ENCODE measurements around the gene WWTR1.

Gene WWTR1

GRCh38 chr3:149474250-149474817 lies 183.5 kb downstream of the WWTR1 start, which contains the start of gene TM4SF4:
TSS of gene TM4SF4 (plus strand) at chr3:149474697. CDS start at chr3:149474878, 181 bp downstream.
- DNase-seq, result no peak

DNA sequence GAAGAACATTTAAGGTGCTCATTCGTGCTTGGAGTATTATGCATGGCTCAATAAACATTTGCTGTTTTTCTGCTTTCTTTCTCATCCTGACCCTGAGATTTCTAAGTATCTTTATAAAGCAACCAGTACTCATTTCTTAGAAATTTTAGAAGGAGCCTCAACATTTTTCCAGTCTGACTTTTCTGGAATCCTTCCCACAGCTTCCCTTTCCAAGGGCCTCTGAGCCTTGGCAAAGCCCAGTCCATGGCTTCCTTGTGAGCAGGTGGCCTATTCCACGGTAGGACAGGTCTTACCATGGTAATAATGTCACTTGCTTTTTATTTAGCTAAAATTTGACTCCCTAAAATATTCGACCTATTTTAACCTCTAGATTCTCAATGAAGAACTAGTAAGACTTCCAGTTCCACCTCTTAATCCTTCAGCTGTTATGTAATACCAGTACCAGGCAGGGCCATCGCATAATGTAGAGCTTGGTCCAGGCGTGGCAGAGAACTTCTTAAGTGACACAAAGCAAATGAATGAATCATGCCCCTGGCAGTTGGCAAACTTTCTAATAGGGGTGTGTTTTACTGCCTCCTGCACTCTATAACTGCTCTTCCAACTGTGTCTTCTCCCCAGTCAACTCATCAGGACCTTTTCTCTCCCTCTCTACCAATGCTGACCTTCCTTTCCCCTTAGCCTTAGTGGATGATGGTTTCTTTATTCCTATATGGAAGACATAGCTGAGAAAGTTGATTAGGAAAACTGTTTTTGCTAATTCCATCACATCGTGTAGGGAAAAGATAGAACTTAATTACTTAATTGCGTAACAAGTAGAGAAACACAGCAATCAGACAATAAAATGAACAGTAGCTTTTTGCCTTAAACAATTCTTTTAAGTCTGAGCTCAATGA lies 184.2 kb downstream of the WWTR1 start:
- DNase-seq, result no peak

DNA sequence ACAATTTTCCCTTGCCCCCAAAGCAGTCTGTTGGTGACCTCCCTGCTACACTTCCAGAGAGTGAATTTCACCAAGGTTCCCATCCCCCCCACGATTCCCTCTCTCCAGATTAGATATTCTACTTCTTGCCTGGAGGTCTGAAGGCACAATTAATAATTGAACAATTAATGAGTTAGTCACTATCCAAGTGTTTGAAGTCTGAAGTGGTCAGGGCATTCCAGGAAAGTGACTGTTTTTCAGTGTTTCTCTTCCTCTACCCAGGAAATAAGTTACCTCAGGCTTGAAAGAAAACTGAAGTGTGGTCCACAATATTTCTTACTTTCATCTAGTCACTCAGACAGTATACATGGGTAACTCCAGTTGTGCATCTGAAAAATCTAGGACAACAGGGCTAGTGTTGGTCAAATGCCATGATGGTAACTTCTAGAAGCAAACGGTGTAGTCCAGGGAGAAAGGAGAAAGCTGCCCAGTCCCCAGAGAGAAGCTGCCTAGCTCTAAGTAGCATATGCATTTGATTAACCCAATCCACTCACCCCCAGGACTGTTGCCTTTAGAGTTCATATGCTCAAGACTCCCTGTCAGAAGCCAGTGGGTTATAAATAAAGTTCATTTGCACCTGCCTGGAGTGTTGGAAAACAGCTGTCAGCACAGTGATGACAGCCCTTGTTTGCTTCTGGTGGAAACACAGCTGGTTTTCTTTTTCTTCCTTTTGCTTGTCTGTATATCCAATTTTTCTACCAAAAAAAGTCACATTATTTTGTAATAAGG lies 185.6 kb downstream of the WWTR1 start:
- DNase-seq, result no peak

- no peak for DNase-seq
These were observed 187.4 kb downstream of the WWTR1 start for GRCh38 chr3:149470381-149470780.

DNA sequence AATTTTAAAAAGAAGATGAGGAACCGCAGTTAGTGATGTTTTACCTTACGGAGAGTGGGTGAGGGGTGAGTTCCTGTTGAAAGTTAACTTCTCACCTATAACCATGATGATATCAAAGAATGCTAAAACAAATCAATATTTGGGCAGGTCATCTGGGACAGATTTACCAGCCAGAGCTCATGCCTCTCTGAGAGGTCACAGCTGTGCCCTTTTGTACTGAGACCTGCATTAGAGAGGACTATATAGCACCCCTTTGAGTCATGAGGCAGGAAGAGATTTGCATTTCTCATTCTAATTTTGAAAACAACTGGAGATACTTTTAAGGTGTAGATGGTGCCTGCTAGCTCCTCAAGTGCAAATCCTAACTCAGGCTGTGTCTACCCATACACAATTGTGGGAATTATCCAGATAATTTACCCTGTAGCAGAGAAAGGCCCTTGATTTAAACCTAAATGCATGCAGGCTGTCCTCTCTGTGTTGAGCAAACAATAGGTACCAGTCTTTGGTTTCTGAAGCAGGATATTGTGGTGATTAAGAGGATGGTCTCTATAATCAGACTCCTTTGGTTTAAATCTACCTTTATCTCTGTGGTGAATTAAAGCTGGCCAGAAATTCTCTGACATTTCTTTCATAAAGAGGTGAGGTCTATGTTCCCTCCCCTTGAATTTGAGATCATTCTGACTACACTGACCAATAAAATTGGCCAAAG lies 189.2 kb downstream of the WWTR1 start:
- no peak for DNase-seq
